ENCODE data around the gene HIRA. TPM values are rescaled to one million over a fixed set of nuclear protein-coding genes. Genes with fewer than 3 reads are reported as not detected.

The HIRA gene
- polyA plus RNA-seq, 3 donors, result 1.8 to 20.7 (median 2.6) TPM

DNA sequence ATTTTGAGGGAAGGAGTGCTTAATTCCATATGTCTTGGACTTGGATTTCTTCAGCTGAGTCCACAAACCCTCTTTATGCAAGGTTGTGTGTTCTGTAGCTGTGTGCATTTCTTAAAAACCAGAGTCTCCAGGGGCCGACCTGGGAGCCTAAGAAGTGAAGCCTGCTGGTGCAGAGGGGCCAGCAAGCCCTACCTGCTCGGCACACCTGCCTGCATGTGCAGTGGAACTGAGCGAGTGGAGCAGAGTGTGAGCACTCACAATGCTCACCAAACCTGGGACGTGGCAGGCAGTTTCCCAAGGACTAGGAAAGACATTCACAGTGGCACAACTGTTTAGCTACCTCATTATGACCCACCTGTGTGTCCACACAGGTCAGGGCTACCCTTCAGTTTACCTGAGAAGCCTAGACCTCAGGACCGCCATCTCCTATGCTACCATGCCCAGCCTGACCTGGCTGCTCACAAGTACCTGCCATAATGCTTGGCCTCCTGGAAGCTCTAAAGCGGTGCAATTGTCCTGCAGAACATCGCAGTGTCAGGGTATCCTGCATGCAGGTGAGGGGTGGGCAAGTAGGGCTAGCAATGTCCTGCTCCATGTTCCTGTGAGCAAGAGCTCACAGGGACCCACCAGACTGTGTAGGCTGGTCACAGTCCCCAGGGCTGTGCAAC is 12.1 kb upstream of the HIRA start:
- peaks cover 75% of the 10 kb centered on the region for H3K79me2 ChIP-seq (ENCODE audit: insufficient read depth, low read length)
- Mint-ChIP-seq H3K36me3 (peaks cover 41 to 51% of the 10 kb centered on the region in 2 donors), H3K27me3 (ENCODE audit: low read depth in 3 of 3) (no peaks in the 10 kb centered on the region), H3K27ac (no peak overlapping the region), H3K4me1 (peaks cover 26% of the 10 kb centered on the region), H3K9me3 (peaks cover 0 to 1% (median 0%) of the 10 kb centered on the region in 7 donors), H3K4me3 (no peak overlapping the region)
- TF ChIP-seq, protein P1, sequence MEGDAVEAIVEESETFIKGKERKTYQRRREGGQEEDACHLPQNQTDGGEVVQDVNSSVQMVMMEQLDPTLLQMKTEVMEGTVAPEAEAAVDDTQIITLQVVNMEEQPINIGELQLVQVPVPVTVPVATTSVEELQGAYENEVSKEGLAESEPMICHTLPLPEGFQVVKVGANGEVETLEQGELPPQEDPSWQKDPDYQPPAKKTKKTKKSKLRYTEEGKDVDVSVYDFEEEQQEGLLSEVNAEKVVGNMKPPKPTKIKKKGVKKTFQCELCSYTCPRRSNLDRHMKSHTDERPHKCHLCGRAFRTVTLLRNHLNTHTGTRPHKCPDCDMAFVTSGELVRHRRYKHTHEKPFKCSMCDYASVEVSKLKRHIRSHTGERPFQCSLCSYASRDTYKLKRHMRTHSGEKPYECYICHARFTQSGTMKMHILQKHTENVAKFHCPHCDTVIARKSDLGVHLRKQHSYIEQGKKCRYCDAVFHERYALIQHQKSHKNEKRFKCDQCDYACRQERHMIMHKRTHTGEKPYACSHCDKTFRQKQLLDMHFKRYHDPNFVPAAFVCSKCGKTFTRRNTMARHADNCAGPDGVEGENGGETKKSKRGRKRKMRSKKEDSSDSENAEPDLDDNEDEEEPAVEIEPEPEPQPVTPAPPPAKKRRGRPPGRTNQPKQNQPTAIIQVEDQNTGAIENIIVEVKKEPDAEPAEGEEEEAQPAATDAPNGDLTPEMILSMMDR (IDR thresholded peaks at IDR 0.05), result no peak
- H3K4me3 ChIP-seq (replicated peaks in 1 of 3; ENCODE audit: low read depth in 2 of 3, low read length in 3 of 3), result no peak overlapping the region
- no peak overlapping the region for H3K4me2 ChIP-seq (replicated peaks; ENCODE audit: extremely low read depth, low read length, poor library complexity, severe bottlenecking)
- no peak for DNase-seq
- peaks cover 19 to 27% of the 10 kb centered on the region in 2 donors for H3K4me1 ChIP-seq (ENCODE audit: control insufficient read depth in 1 of 2, insufficient read depth in 2 of 2, low read length in 2 of 2)
- no peaks in the 10 kb centered on the region for H3K27me3 ChIP-seq (ENCODE audit: control insufficient read depth in 2 of 2, insufficient read depth in 2 of 2, low read length in 2 of 2)
- H3K9me3 ChIP-seq (replicated peaks in 1 of 2; ENCODE audit: control insufficient read depth in 1 of 2, insufficient read depth in 1 of 2, low read length in 2 of 2), result no peaks in the 10 kb centered on the region
- H4K20me1 ChIP-seq (ENCODE audit: insufficient read depth, low read length), result peaks cover 47% of the 10 kb centered on the region
- no peak overlapping the region for H3K27ac ChIP-seq (ENCODE audit: low read depth in 1 of 2, low read length in 2 of 2)
- H3K9ac ChIP-seq (ENCODE audit: insufficient read depth, low read length, poor library complexity, severe bottlenecking), result no peak overlapping the region
- H2AFZ ChIP-seq (ENCODE audit: insufficient read depth, low read depth, low read length, poor library complexity, severe bottlenecking), result no peak overlapping the region
- 93% methylated on average over 6 of the region's 7 CpGs for WGBS (ENCODE audit: insufficient coverage)
- intact Hi-C loops (cut with micrococcal nuclease), result no loop called here
- H3K36me3 ChIP-seq (replicated peaks in 1 of 2; ENCODE audit: control insufficient read depth in 1 of 2, insufficient read depth in 2 of 2, low read length in 2 of 2), result peaks cover 27 to 55% of the 10 kb centered on the region in 2 donors

DNA sequence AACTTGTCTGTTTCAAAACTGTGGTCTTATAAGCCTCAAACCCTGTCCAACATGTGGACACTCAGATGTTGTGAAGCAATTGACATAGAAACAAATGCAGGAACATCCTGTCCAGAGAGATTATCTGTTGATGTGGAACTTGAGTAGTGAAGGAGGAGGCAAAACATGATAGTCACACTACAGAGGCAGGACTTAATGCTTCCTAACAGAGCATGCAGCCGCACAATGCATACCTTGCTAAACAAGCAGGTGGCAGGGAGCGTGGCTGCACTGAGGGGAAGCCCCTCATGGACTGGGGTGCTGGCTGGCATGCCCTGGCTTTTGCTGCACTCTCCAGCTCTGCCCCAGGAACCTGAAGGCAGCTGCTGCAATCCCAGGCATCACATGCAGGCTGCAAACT is 10.6 kb upstream of the HIRA start:
- Histone ChIP-seq H3K4me1 (ENCODE audit: control insufficient read depth in 1 of 2, insufficient read depth in 2 of 2, low read length in 2 of 2) (peaks cover 18 to 27% of the 10 kb centered on the region in 2 donors), H3K4me3 (replicated peaks in 1 of 3; ENCODE audit: low read depth in 2 of 3, low read length in 3 of 3) (no peak overlapping the region), H2AFZ (ENCODE audit: insufficient read depth, low read depth, low read length, poor library complexity, severe bottlenecking) (no peak overlapping the region), H3K27me3 (ENCODE audit: control insufficient read depth in 2 of 2, insufficient read depth in 2 of 2, low read length in 2 of 2) (no peaks in the 10 kb centered on the region), H3K4me2 (replicated peaks; ENCODE audit: extremely low read depth, low read length, poor library complexity, severe bottlenecking) (no peak overlapping the region), H3K79me2 (ENCODE audit: insufficient read depth, low read length) (peaks cover 71% of the 10 kb centered on the region), H4K20me1 (ENCODE audit: insufficient read depth, low read length) (peaks cover 47% of the 10 kb centered on the region), H3K36me3 (replicated peaks in 1 of 2; ENCODE audit: control insufficient read depth in 1 of 2, insufficient read depth in 2 of 2, low read length in 2 of 2) (peaks cover 27 to 57% of the 10 kb centered on the region in 2 donors), H3K9ac (ENCODE audit: insufficient read depth, low read length, poor library complexity, severe bottlenecking) (no peak overlapping the region), H3K9me3 (replicated peaks in 1 of 2; ENCODE audit: control insufficient read depth in 1 of 2, insufficient read depth in 1 of 2, low read length in 2 of 2) (no peaks in the 10 kb centered on the region), H3K27ac (ENCODE audit: low read depth in 1 of 2, low read length in 2 of 2) (no peak overlapping the region)
- H3K36me3 Mint-ChIP-seq, result peaks cover 41 to 60% of the 10 kb centered on the region in 2 donors
- H3K4me1 Mint-ChIP-seq, result peaks cover 27% of the 10 kb centered on the region
- no peak for DNase-seq
- H3K9me3 Mint-ChIP-seq, result peaks cover 0 to 1% (median 0%) of the 10 kb centered on the region in 7 donors
- 96% methylated on average over 2 of the region's 2 CpGs for WGBS (ENCODE audit: insufficient coverage)
- TF ChIP-seq, protein P1 (IDR thresholded peaks at IDR 0.05), result no peak
- H3K27ac Mint-ChIP-seq, result no peak overlapping the region
- intact Hi-C loops (cut with micrococcal nuclease), result no loop called here
- no peaks in the 10 kb centered on the region for H3K27me3 Mint-ChIP-seq (ENCODE audit: low read depth in 3 of 3)
- H3K4me3 Mint-ChIP-seq, result no peak overlapping the region
